Left lung (tissue), 10 donors: ENCODE results near the gene UBE2I. TPM values are rescaled to one million over a fixed set of nuclear protein-coding genes. Genes with fewer than 3 reads are reported as not detected.

Experiments
- ATAC-seq: fragments of 200-7000 bp; cut with Tn5 transposase; one replicate; pipeline ENCODE4 v1.9.1; 2020; ENCODE audit warnings: moderate library complexity
- DNase-seq, 4 donors: peaks; one replicate each; pipeline ENCODE4 v3.0.0-alpha.2; 2013 to 2020
- H3K27ac ChIP-seq, 2 donors: fragments of 200-600 bp; sonication (generic) in 1 of 2; one replicate each; pipeline versions ENCODE4 v1.5.0 to v1.8.0; 2020 to 2021
- H3K27me3 ChIP-seq, 2 donors: fragments of 200-600 bp; sonication (generic) in 1 of 2; one replicate each; pipeline versions ENCODE4 v1.5.0 to v1.8.0; 2020 to 2021
- H3K36me3 ChIP-seq, 2 donors: fragments of 200-600 bp; sonication (generic) in 1 of 2; one replicate each; pipeline versions ENCODE4 v1.5.0 to v1.8.0; 2020 to 2021
- H3K4me1 ChIP-seq, 2 donors: fragments of 200-600 bp; one replicate each; pipeline ENCODE4 v1.8.0; 2021
- H3K4me3 ChIP-seq, 2 donors: fragments of 200-600 bp; sonication (generic) in 1 of 2; one replicate each; pipeline versions ENCODE4 v1.5.0 to v1.8.0; 2020 to 2021; ENCODE audit warnings: mild to moderate bottlenecking in 1 of 2
- H3K9me3 ChIP-seq, 2 donors: fragments of 200-600 bp; sonication (generic) in 1 of 2; one replicate each; pipeline versions ENCODE4 v1.5.0 to v1.8.0; 2020 to 2021
- CTCF ChIP-seq, 2 donors: fragments of 200-600 bp; sonication (generic) in 1 of 2; IDR thresholded peaks; one replicate each; pipeline versions ENCODE4 v1.5.0 to v1.8.0; 2021; ENCODE audit warnings: antibody characterized with exemption in 2 of 2
- intact Hi-C, 2 donors: fragments of 100-400 bp; cut with DNase I; formaldehyde crosslinking; loops; one replicate each; pipeline versions ENCODE4 v1.11.2 to v1.14.2; 2022
- polyA plus RNA-seq, 6 donors: library from polyadenylated mRNA; unstranded; fragments of 120-200 nt; gene quantifications; one replicate each; pipeline ENCODE4 v1.2.1, GENCODE V29; 2013; ENCODE audit not compliant: insufficient read length in 6 of 6
- total RNA-seq, 2 donors: library from RNA; stranded (reverse); fragmentation: NEBNext Ultra II Directional; extraction: Animal tissue kit (Norgen Biotek cat#: 25700); gene quantifications; one replicate each; pipeline ENCODE4 v1.2.1, GENCODE V29; 2021
- donor health status: DM: no; HTN: yes; CAD: no.
- donor health status: DM: no; HTN: no; CAD: no.

UBE2I gene
- total and polyA plus RNA-seq, 8 donors = 89.0 to 188 (median 142) TPM

GRCh38 chr16:1345651-1346421 lies 36.4 kb downstream of the UBE2I start:
- no peaks in the 10 kb centered on the region for H3K27me3 ChIP-seq
- H3K36me3 ChIP-seq = peaks cover 0 to 35% of the 10 kb centered on the region in 2 donors
- no peak for TF ChIP-seq CTCF (IDR thresholded peaks at IDR 0.05)
- ATAC-seq (no peak), DNase-seq (peak in 1 of 4 donors; percentile 76)
- H3K27ac ChIP-seq = no peak overlapping the region
- H3K4me3 ChIP-seq = no peak overlapping the region
- H3K4me1 ChIP-seq = peaks cover 7 to 29% of the 10 kb centered on the region in 2 donors
- H3K9me3 ChIP-seq = no peaks in the 10 kb centered on the region
- intact Hi-C loops = no loop called here

GRCh38 chr16:1346422-1347285 lies 37.2 kb downstream of the UBE2I start:
- H3K4me1 ChIP-seq = peaks cover 8 to 35% of the 10 kb centered on the region in 2 donors
- no peaks in the 10 kb centered on the region for H3K27me3 ChIP-seq
- no peak for ATAC-seq
- H3K9me3 ChIP-seq = no peaks in the 10 kb centered on the region
- TF ChIP-seq CTCF (IDR thresholded peaks at IDR 0.05) = no peak
- peaks cover 0 to 35% of the 10 kb centered on the region in 2 donors for H3K36me3 ChIP-seq
- peak in 1 of 4 donors; percentile 59 for DNase-seq
- no peak overlapping the region for H3K27ac ChIP-seq
- intact Hi-C loops = no loop called here
- no peak overlapping the region for H3K4me3 ChIP-seq

- H3K36me3 ChIP-seq = peaks cover 0 to 35% of the 10 kb centered on the region in 2 donors
- H3K27me3 ChIP-seq = no peaks in the 10 kb centered on the region
- ATAC-seq (no peak), DNase-seq (peak in 1 of 4 donors; percentile 73)
- intact Hi-C loops = no loop called here
- H3K27ac ChIP-seq = no peak overlapping the region
- H3K9me3 ChIP-seq = no peaks in the 10 kb centered on the region
- TF ChIP-seq CTCF (IDR thresholded peaks at IDR 0.05) = no peak
- no peak overlapping the region for H3K4me3 ChIP-seq
- H3K4me1 ChIP-seq = peaks cover 8 to 31% of the 10 kb centered on the region in 2 donors
Observed at GRCh38 chr16:1347286-1347855, 37.9 kb downstream of the UBE2I start.

- no peak overlapping the region for H3K4me3 ChIP-seq
- H3K27me3 ChIP-seq = no peaks in the 10 kb centered on the region
- H3K4me1 ChIP-seq = peaks cover 3 to 32% of the 10 kb centered on the region in 2 donors
- TF ChIP-seq CTCF (IDR thresholded peaks at IDR 0.05) = no peak
- H3K9me3 ChIP-seq = no peaks in the 10 kb centered on the region
- peaks cover 0 to 35% of the 10 kb centered on the region in 2 donors for H3K36me3 ChIP-seq
- intact Hi-C loops = no loop called here
- ATAC-seq (no peak), DNase-seq (no peak)
- no peak overlapping the region for H3K27ac ChIP-seq
Observed at GRCh38 chr16:1347962-1348361, 38.5 kb downstream of the UBE2I start.

- no peaks in the 10 kb centered on the region for H3K27me3 ChIP-seq
- H3K27ac ChIP-seq = no peak overlapping the region
- no peak for TF ChIP-seq CTCF (IDR thresholded peaks at IDR 0.05)
- H3K4me3 ChIP-seq = no peak overlapping the region
- ATAC-seq = no peak
- H3K36me3 ChIP-seq = peaks cover 0 to 35% of the 10 kb centered on the region in 2 donors
- H3K4me1 ChIP-seq = peaks cover 7 to 33% of the 10 kb centered on the region in 2 donors
- no peak for DNase-seq
- no peaks in the 10 kb centered on the region for H3K9me3 ChIP-seq
- intact Hi-C loops = no loop called here
Observed at GRCh38 chr16:1348441-1348840, 39.0 kb downstream of the UBE2I start.
